H1 (cell line): Measurements from ENCODE around the gene INSIG1. TPM values are rescaled to one million over a fixed set of nuclear protein-coding genes. Genes with fewer than 3 reads are reported as not detected.

Experiments
- CTCF ChIA-PET: fragments of 300-600 bp; sonication (Branson Sonifier 250); formaldehyde crosslinking; loops from one replicate; lab custom pipeline; 2021; ENCODE audit not compliant: partially characterized antibody; lab: Charles Lee
- POLR2A ChIA-PET: fragments of 300-600 bp; sonication (Branson Sonifier 250); formaldehyde crosslinking; loops from one replicate; lab custom pipeline; 2021; ENCODE audit warnings: inconsistent platforms; ENCODE audit not compliant: partially characterized antibody; lab: Charles Lee
- DNase-seq, 2 experiments: peaks; one replicate each; pipeline versions ENCODE4 v3.0.0 to v3.0.0-alpha.2; 2010 to 2022; ENCODE audit warnings: low spot score in 2 of 2, low read depth in 1 of 2, mixed read lengths in 1 of 2
- FAIRE-seq: peaks from 2 replicates; lab custom pipeline; 2011; peaks lifted over from hg19 to GRCh38; lab: Jason Lieb, UNC
- H2AFZ ChIP-seq: 2 replicates; pipeline ENCODE4 v1.8.1; 2012; ENCODE audit warnings: low read length, inconsistent platforms
- H2AK5ac ChIP-seq: 2 replicates; pipeline ENCODE4 v1.6.1; 2013; ENCODE audit warnings: low read depth, low read length
- H2BK120ac ChIP-seq: replicated peaks from 2 replicates; pipeline ENCODE3; 2013; ENCODE audit warnings: low read depth, low read length, inconsistent platforms
- H2BK12ac ChIP-seq: 2 replicates; pipeline ENCODE4 v1.6.1; 2013; ENCODE audit warnings: low read depth, low read length
- H2BK15ac ChIP-seq: 2 replicates; pipeline ENCODE4 v1.6.1; 2013; ENCODE audit warnings: low read length
- H2BK20ac ChIP-seq: 2 replicates; pipeline ENCODE4 v1.6.1; 2013; ENCODE audit warnings: low read length
- H2BK5ac ChIP-seq: 2 replicates; pipeline ENCODE4 v1.6.1; 2013; ENCODE audit warnings: low read depth, low read length
- H3K14ac ChIP-seq: 2 replicates; pipeline ENCODE4 v1.6.1; 2013; ENCODE audit warnings: inconsistent platforms; ENCODE audit not compliant: insufficient read length
- H3K18ac ChIP-seq: 2 replicates; pipeline ENCODE4 v1.6.1; 2013; ENCODE audit warnings: low read length; ENCODE audit errors: extremely low read depth
- H3K23ac ChIP-seq: 2 replicates; pipeline ENCODE4 v1.6.1; 2013; ENCODE audit warnings: inconsistent platforms; ENCODE audit not compliant: insufficient read length
- H3K23me2 ChIP-seq: 2 replicates; pipeline ENCODE4 v1.6.1; 2013; ENCODE audit warnings: low read depth, low read length
- H3K27ac ChIP-seq: 2 replicates; pipeline ENCODE4 v1.6.1; 2011; ENCODE audit warnings: low read depth, low read length, inconsistent platforms
- H3K27me3 ChIP-seq, 4 experiments: replicated peaks in 1 of 4; 1 replicate in 1 of 4; 2 replicates in 3 of 4; pipeline versions ENCODE4 v1.6.1 to v1.8.1; 2011 to 2013; ENCODE audit warnings: low read length in 3 of 4, mild to moderate bottlenecking in 3 of 4, inconsistent platforms in 2 of 4, mixed read lengths in 2 of 4, moderate library complexity in 1 of 4; ENCODE audit not compliant: control insufficient read depth in 3 of 4, insufficient read depth in 3 of 4; ENCODE audit errors: extremely low read depth in 1 of 4
- H3K36me3 ChIP-seq, 4 experiments: 2 replicates each; pipeline versions ENCODE4 v1.6.1 to v1.8.1; 2011 to 2013; ENCODE audit warnings: mild to moderate bottlenecking in 4 of 4, low read length in 3 of 4, moderate library complexity in 2 of 4, control low read depth in 1 of 4, inconsistent platforms in 1 of 4; ENCODE audit not compliant: insufficient read depth in 4 of 4, control insufficient read depth in 2 of 4
- H3K4ac ChIP-seq: replicated peaks from 2 replicates; pipeline ENCODE3; 2013; ENCODE audit warnings: low read length, low read depth, mixed read lengths, inconsistent platforms; ENCODE audit not compliant: insufficient read length
- H3K4me1 ChIP-seq, 4 experiments: replicated peaks in 1 of 4; 1 replicate in 1 of 4; 2 replicates in 3 of 4; pipeline versions ENCODE4 v1.6.1 to v1.8.1; 2011 to 2013; ENCODE audit warnings: low read length in 3 of 4, inconsistent platforms in 2 of 4, mixed read lengths in 1 of 4; ENCODE audit not compliant: insufficient read depth in 4 of 4, control insufficient read depth in 3 of 4
- H3K4me2 ChIP-seq, 2 experiments: 2 replicates each; pipeline versions ENCODE4 v1.6.1 to v1.8.1; 2011 to 2013; ENCODE audit warnings: low read depth in 2 of 2, low read length in 2 of 2, control low read depth in 1 of 2, inconsistent platforms in 1 of 2, mild to moderate bottlenecking in 1 of 2; ENCODE audit not compliant: insufficient read depth in 1 of 2
- H3K4me3 ChIP-seq, 4 experiments: fragments of 200-600, 300-600 bp in 1 of 4; sonication (generic), shearing (Covaris generic), sonication (Bioruptor Twin) in 1 of 4; 2 replicates each; pipeline versions ENCODE4 v1.5.1 to v1.8.1; 2011 to 2016; ENCODE audit warnings: low read length in 4 of 4, low read depth in 3 of 4, control low read depth in 2 of 4, inconsistent platforms in 2 of 4, mild to moderate bottlenecking in 2 of 4, mixed read lengths in 1 of 4, moderate library complexity in 1 of 4; ENCODE audit not compliant: insufficient read depth in 2 of 4; ENCODE audit errors: extremely low read depth in 1 of 4
- H3K56ac ChIP-seq: replicated peaks from 2 replicates; pipeline ENCODE3; 2013; ENCODE audit warnings: low read depth, mild to moderate bottlenecking, mixed read lengths, low read length, inconsistent platforms; ENCODE audit not compliant: insufficient read length
- H3K79me1 ChIP-seq: 2 replicates; pipeline ENCODE4 v1.6.1; 2013; ENCODE audit warnings: low read depth, low read length, control low read depth
- H3K79me2 ChIP-seq, 2 experiments: 2 replicates each; pipeline versions ENCODE4 v1.6.1 to v1.8.1; 2012 to 2013; ENCODE audit warnings: low read length in 2 of 2, mild to moderate bottlenecking in 2 of 2, inconsistent platforms in 1 of 2; ENCODE audit not compliant: insufficient read depth in 2 of 2, control insufficient read depth in 1 of 2
- H3K9ac ChIP-seq, 4 experiments: replicated peaks in 1 of 4; 1 replicate in 1 of 4; 2 replicates in 3 of 4; pipeline versions ENCODE4 v1.6.1 to v1.8.1; 2011 to 2013; ENCODE audit warnings: low read depth in 3 of 4, low read length in 3 of 4, control low read depth in 2 of 4, mild to moderate bottlenecking in 2 of 4, moderate library complexity in 2 of 4, inconsistent platforms in 1 of 4; ENCODE audit errors: extremely low read depth in 1 of 4
- H3K9me3 ChIP-seq, 2 experiments: 2 replicates each; pipeline versions ENCODE4 v1.6.1 to v1.8.1; 2012 to 2013; ENCODE audit warnings: mild to moderate bottlenecking in 2 of 2, moderate library complexity in 2 of 2, control low read depth in 1 of 2, inconsistent platforms in 1 of 2, low read depth in 1 of 2, low read length in 1 of 2, mixed read lengths in 1 of 2; ENCODE audit not compliant: insufficient read depth in 2 of 2
- H4K20me1 ChIP-seq, 2 experiments: replicated peaks in 1 of 2; 2 replicates each; pipeline versions ENCODE3 to v1.8.1; 2011 to 2013; ENCODE audit warnings: inconsistent platforms in 2 of 2, low read length in 2 of 2, mild to moderate bottlenecking in 1 of 2; ENCODE audit not compliant: insufficient read depth in 2 of 2, control insufficient read depth in 1 of 2
- H4K5ac ChIP-seq: 2 replicates; pipeline ENCODE4 v1.6.1; 2013; ENCODE audit warnings: low read length, low read depth, mixed read lengths, inconsistent platforms; ENCODE audit not compliant: insufficient read length
- H4K8ac ChIP-seq: 2 replicates; pipeline ENCODE4 v1.8.0; 2013; ENCODE audit warnings: mild to moderate bottlenecking, moderate library complexity, low read length, inconsistent platforms; ENCODE audit not compliant: insufficient read depth; ENCODE audit errors: extremely low read depth
- H4K91ac ChIP-seq: replicated peaks from 2 replicates; pipeline ENCODE3; 2013; ENCODE audit warnings: low read length, mixed read lengths, inconsistent platforms; ENCODE audit not compliant: insufficient read length
- ASH2L ChIP-seq: fragments of 200-600, 300-600 bp; sonication (generic); IDR thresholded peaks from one replicate; pipeline ENCODE4 v1.7.1; 2017; ENCODE audit warnings: low read length
- ATF3 ChIP-seq: IDR thresholded peaks from 2 replicates; pipeline ENCODE4 v1.6.1; 2011; ENCODE audit warnings: low read depth, mild to moderate bottlenecking, low read length; ENCODE audit not compliant: insufficient read depth
- CBX5 ChIP-seq: fragments of 300-800, 300-1000 bp; sonication (generic); IDR thresholded peaks from 2 replicates; pipeline ENCODE4 v1.7.1; 2016; ENCODE audit warnings: antibody characterized with exemption, low read length, low read depth
- FOSL1 ChIP-seq: IDR thresholded peaks from 2 replicates; pipeline ENCODE4 v1.6.1; 2011; ENCODE audit warnings: mild to moderate bottlenecking, low read depth, low read length, moderate library complexity; ENCODE audit not compliant: insufficient read depth
- GTF2F1 ChIP-seq: IDR thresholded peaks from 2 replicates; pipeline ENCODE4 v1.6.1; 2012; ENCODE audit warnings: low read depth, low read length, improper control_type of control experiment, borderline replicate concordance
- KDM4A ChIP-seq: IDR thresholded peaks from one replicate; pipeline ENCODE4 v1.7.1; 2012; ENCODE audit warnings: low read depth, mild to moderate bottlenecking, moderate library complexity, low read length, inconsistent platforms; ENCODE audit not compliant: severe bottlenecking
- POLR2A ChIP-seq, 2 experiments: IDR thresholded peaks; 1 replicate in 1 of 2; 2 replicates in 1 of 2; pipeline ENCODE4 v1.6.1; 2011; ENCODE audit warnings: low read depth in 2 of 2, low read length in 2 of 2, mild to moderate bottlenecking in 2 of 2; ENCODE audit errors: control extremely low read depth in 1 of 2
- RAD21 ChIP-seq, 2 experiments: IDR thresholded peaks in 1 of 2; conservative IDR thresholded peaks in 1 of 2; 2 replicates each; pipeline ENCODE4 v1.6.1; 2011; ENCODE audit warnings: low read depth in 2 of 2, low read length in 2 of 2, improper control_type of control experiment in 1 of 2, inconsistent platforms in 1 of 2, mild to moderate bottlenecking in 1 of 2, moderate library complexity in 1 of 2
- SIRT6 ChIP-seq: IDR thresholded peaks from one replicate; pipeline ENCODE4 v1.7.1; 2012; ENCODE audit warnings: low read length, inconsistent platforms
- WGBS, 2 experiments: shearing (Covaris generic) in 1 of 2; methylation state at CpG; one replicate each; pipeline versions ENCODE4 v1.1.6 to v1.1.7; 2013 to 2015; ENCODE audit warnings: low lambda C conversion rate in 2 of 2, mixed read lengths in 2 of 2, inconsistent platforms in 1 of 2, low coverage in 1 of 2, missing lambda C conversion rate in 1 of 2; ENCODE audit not compliant: insufficient replicate concordance in 2 of 2, insufficient coverage in 1 of 2, insufficient read length in 1 of 2; ENCODE audit errors: extremely low coverage in 1 of 2, missing lambda C conversion rate in 1 of 2; 5-methylcytosine and 5-hydroxymethylcytosine counted together
- polyA plus RNA-seq, 7 experiments: library from polyadenylated mRNA; depleted of rRNA in 3 of 7; stranded (reverse) in 5 of 7; unstranded in 2 of 7; fragments of >200 nt in 5 of 7; fragments of 200-250 nt in 2 of 7; gene quantifications; 1 replicate in 5 of 7; 2 replicates in 1 of 7; 4 replicates in 1 of 7; pipeline versions ENCODE4 v1.2.1 to v1.2.3, GENCODE V29; 2011 to 2013; ENCODE audit warnings: missing spikeins in 2 of 7, mixed read lengths in 2 of 7
- total RNA-seq: library from RNA; stranded (reverse); fragmentation: NEBNext Ultra II Directional; extraction: Animal tissue kit (Norgen Biotek cat#: 25700); gene quantifications from 2 replicates; pipeline ENCODE4 v1.2.1, GENCODE V29; 2021

The INSIG1 gene
- total and polyA plus RNA-seq, 2 of the 8 experiments (the other 6 are each of a cell fraction or from before 2014, with no cell fraction given), result 40.0 to 58.4 TPM

GRCh38 chr7:155303897-155304296 is 6.2 kb downstream of the INSIG1 start:
- peaks cover 13% of the 10 kb centered on the region for H3K79me1 ChIP-seq
- H3K56ac ChIP-seq, result no peak overlapping the region
- peaks cover 19 to 33% of the 10 kb centered on the region in 2 experiments for H4K20me1 ChIP-seq
- H3K4me1 ChIP-seq, result peaks cover 3 to 9% (median 5%) of the 10 kb centered on the region in 4 experiments; a peak in 5 of 7 replicates
- H2BK20ac ChIP-seq, result no peak overlapping the region
- H3K4me3 ChIP-seq, result no peak overlapping the region
- no peak overlapping the region for H4K5ac ChIP-seq
- H3K27me3 ChIP-seq, result no peaks in the 10 kb centered on the region
- no peak overlapping the region for H2AFZ ChIP-seq
- no peak for TF ChIP-seq GTF2F1
- no peak for TF ChIP-seq SIRT6
- no peak for TF ChIP-seq KDM4A
- TF ChIP-seq RAD21 (IDR thresholded peaks at IDR 0.05 in 1 of 2, conservative IDR thresholded peaks at IDR 0.05 in 1 of 2; ENCODE audit: low read depth in 2 of 2, low read length in 2 of 2), result no peak
- TF ChIP-seq FOSL1, result no peak
- TF ChIP-seq ASH2L, result no peak
- no peak for TF ChIP-seq CBX5
- no peak for TF ChIP-seq ATF3
- TF ChIP-seq POLR2A (IDR thresholded peaks at IDR 0.05; ENCODE audit: control extremely low read depth in 1 of 2, low read depth in 2 of 2, low read length in 2 of 2), result no peak
- WGBS, 2 experiments, result 98% methylated on average over 10 of the region's 10 CpGs; no CpG with 5 or more reads in 1 of the 2 experiments
- no peak overlapping the region for H4K8ac ChIP-seq
- H3K18ac ChIP-seq, result no peak overlapping the region
- H3K14ac ChIP-seq, result no peak overlapping the region
- ChIA-PET POLR2A (interaction anchor here (0.6 kb wide), 1 partner anchor 297 kb away, joined by 3 read pairs; no protein-coding TSS in a partner anchor), CTCF (interaction anchor here (0.7 to 1.2 kb wide), 2 partner anchors 52 to 282 kb away, joined by 3 read pairs; no protein-coding TSS in a partner anchor)
- H3K9ac ChIP-seq, result no peak overlapping the region
- H2AK5ac ChIP-seq, result no peak overlapping the region
- no peak for DNase-seq
- H2BK12ac ChIP-seq, result no peak overlapping the region
- no peak overlapping the region for H2BK5ac ChIP-seq
- no peak for FAIRE-seq
- H2BK120ac ChIP-seq, result no peak overlapping the region
- H3K9me3 ChIP-seq, result no peaks in the 10 kb centered on the region
- peaks cover 5% of the 10 kb centered on the region; the same call in 1 of the 2 replicates for H3K23me2 ChIP-seq
- peaks cover 17 to 52% of the 10 kb centered on the region in 2 experiments for H3K79me2 ChIP-seq
- no peak overlapping the region for H3K23ac ChIP-seq
- no peak overlapping the region for H3K4ac ChIP-seq
- no peak overlapping the region for H3K27ac ChIP-seq
- H2BK15ac ChIP-seq, result no peak overlapping the region
- H3K36me3 ChIP-seq, result peaks cover 3 to 79% (median 29%) of the 10 kb centered on the region in 4 experiments; a peak in 7 of 8 replicates
- H4K91ac ChIP-seq, result no peak overlapping the region
- H3K4me2 ChIP-seq, result no peak overlapping the region
